Measurements from ENCODE around the gene MTUS2.

Gene MTUS2

GRCh38 chr13:29108068-29108786 lies 288.1 kb downstream of the MTUS2 start:
- no peak for DNase-seq (ENCODE audit: low read depth)

- DNase-seq (ENCODE audit: low read depth), result no peak
Measured at GRCh38 chr13:29109987-29110386, 289.8 kb downstream of the MTUS2 start.

DNA sequence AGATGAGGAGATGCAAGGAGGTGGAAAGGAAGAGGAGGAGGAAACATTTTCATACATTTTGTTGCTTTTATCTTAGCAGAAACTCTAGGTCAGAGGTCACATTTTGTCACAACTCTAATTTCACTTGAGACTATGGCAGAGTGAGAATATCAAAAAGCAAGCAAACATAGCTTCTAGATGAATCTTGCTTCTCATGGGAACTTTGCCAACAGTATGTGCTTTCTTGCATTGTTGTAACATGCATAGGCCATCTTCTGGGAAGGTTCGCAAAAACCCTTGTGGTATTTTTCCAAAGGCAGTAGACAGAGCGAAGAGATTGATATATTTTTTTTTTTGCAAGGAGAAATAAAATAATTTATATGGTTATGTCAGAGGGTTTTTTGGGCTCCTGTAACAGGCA lies 291.3 kb downstream of the MTUS2 start:
- DNase-seq (ENCODE audit: low read depth), result no peak

DNA sequence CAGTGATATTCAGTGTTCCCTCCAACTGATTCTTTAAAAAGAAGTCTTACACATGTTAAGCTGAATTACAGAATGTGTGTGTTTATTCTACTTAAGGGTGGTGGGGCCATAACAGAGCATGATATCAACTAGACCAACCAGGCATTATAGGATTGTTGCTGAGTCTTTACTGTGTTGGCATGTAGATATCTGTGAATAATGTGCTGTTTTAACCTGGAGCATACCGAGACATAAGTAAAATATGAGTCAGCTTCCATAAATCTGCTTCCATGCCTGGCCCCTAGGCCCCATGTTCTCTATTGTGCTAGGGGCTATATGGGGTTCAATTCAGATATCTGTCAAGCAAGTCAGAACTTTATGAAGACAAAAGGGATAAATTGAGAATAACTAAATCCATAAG lies 295.7 kb downstream of the MTUS2 start:
- DNase-seq (ENCODE audit: low read depth), result no peak

GRCh38 chr13:29117663-29118062 lies 297.5 kb downstream of the MTUS2 start:
- DNase-seq (ENCODE audit: low read depth), result no peak

GRCh38 chr13:29118471-29118870 lies 298.3 kb downstream of the MTUS2 start:
- DNase-seq (ENCODE audit: low read depth), result no peak

DNA sequence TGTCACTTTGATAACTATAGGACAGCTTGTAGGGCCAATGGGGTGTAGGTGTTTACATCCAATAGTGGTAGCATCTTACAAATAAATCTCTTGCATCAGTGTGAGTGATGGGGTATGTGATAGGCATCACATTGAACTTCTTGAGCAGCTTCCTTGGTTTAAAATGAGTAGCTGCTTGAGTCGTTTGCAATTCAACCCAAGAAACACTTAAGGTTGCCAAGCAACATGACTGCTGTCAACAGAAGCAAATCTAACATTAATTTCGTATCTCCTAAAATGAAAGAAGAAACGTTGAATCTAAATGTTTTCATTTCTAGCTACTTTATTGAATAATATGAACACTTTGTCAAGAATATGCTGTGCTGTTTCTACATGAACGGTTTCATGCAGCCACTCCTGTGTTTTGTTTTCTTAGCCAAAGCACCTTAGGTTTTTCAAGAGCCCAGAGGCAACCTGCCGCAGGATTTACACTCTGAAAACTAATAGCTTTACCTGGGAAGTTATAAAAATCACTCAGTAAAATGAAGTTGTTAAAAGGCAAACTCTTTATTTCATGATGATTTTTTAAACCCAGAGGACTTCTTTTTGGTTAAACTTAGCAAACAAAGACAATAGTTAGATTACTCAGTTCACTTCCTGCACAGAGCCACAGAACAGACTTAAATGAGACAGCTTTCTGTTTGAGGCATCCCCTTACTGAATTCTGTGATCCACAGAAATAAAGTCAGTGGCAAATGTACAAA lies 305.2 kb downstream of the MTUS2 start:
- no peak for DNase-seq (ENCODE audit: low read depth)

DNA sequence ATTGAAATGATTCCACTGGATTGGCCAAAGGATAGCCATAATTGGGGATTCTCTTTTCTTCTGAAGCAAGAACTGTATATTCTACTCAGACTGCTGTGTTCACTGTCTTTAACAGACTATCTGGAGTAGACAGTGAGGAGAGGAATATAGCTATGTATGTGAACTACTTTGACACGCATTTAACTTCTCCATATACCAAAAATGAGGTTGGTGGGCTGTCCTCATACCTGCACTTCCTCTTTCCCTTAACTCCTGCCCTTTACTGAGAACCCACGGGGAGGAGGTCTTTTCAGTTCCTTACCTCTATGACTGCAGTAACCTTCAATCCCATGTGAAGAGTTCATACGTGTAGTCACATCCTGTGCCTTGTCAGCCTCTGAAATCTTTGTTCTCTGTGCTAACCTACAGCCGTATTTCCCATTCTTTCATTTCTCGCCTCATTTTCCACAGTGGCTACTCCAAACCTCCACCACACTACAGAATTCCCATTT lies 305.8 kb downstream of the MTUS2 start:
- no peak for DNase-seq (ENCODE audit: low read depth)

- no peak for DNase-seq (ENCODE audit: low read depth)
Measured at GRCh38 chr13:29129616-29130015, 309.5 kb downstream of the MTUS2 start.

GRCh38 chr13:29131159-29131558 lies 311.0 kb downstream of the MTUS2 start:
- DNase-seq (ENCODE audit: low read depth), result no peak

DNA sequence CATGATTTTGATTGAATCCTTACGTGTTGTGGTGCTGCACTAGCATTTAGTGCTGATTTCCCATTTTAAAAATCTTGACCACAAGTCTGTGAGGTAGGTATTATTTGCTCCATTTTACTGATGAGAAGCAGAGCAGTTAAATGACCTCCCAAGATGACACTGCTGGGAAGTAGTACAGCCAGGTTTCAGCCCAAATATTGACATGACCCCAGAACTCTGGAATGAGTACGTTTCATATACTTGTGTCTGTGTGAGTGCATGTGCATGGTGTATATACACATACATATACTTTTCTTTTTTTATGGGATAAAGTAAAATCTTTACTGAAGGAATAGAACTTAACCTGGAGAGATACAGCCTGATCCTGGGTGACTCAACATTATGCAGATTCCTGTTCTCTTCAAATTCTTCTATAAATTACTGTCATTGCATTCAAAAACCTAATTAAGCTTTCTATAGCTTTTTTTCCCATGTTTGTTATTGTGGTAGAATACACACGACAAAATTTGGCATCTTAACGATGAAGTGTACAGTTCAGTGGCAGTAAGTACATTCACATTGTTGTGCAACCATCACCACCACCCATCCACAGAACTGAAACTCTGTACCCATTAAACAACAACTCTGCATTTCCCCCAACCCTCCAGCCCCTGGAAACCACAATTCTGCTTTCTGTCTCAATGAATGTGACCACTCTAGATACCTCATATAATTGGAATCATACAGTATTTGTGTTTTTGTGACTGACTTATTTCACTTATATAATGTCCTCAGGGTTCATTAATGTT lies 311.9 kb downstream of the MTUS2 start:
- no peak for DNase-seq (ENCODE audit: low read depth)

GRCh38 chr13:29136341-29136740 lies 316.2 kb downstream of the MTUS2 start:
- DNase-seq (ENCODE audit: low read depth), result no peak

GRCh38 chr13:29137016-29137415 lies 316.9 kb downstream of the MTUS2 start:
- DNase-seq (ENCODE audit: low read depth), result no peak

GRCh38 chr13:29137995-29138394 lies 317.9 kb downstream of the MTUS2 start:
- DNase-seq (ENCODE audit: low read depth), result no peak

- no peak for DNase-seq (ENCODE audit: low read depth)
Measured at GRCh38 chr13:29140277-29140676, 320.1 kb downstream of the MTUS2 start.

GRCh38 chr13:29143847-29144246 lies 323.7 kb downstream of the MTUS2 start:
- DNase-seq (ENCODE audit: low read depth), result no peak

GRCh38 chr13:29154390-29154789 lies 334.3 kb downstream of the MTUS2 start:
- DNase-seq (ENCODE audit: low read depth), result no peak

GRCh38 chr13:29156136-29156535 lies 336.0 kb downstream of the MTUS2 start:
- no peak for DNase-seq (ENCODE audit: low read depth)

DNA sequence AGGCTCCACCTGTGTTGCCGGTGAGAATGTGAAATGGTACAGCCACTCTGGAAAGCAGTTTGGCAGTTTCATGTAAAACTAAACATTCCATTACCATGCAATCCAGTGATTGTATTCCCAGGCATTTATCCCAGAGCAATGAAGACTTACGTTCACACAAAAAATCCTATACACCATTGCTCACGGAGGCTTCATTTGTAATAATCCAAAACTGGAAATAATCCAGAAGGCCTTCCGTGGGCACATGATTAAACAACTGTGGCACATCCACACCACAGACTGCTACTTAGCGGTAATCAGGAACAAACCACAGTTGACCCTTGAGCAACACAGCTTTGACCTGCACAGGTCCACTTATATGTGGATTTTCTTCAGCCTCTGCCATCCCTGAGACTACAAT lies 339.7 kb downstream of the MTUS2 start:
- DNase-seq (ENCODE audit: low read depth), result no peak

GRCh38 chr13:29160862-29161261 lies 340.7 kb downstream of the MTUS2 start:
- DNase-seq (ENCODE audit: low read depth), result no peak

DNA sequence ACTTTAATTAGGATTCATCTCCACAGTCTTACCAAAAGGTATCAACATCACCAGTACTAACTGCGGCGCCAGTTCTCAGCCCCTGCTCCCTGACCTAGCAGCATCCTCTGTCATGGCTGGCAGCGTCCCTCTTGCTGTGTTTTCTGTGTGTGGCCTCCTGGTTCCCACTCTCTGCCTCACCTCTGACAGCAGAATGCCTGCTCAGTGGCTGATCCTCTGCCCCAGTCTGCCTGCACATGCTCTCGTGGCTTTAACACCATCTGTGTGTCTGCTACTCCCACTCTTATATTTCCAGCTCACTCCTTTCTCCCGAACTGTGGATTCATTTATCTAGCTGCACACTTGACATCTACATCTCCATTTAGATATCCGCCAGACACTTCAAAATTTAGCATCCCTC lies 341.5 kb downstream of the MTUS2 start:
- no peak for DNase-seq (ENCODE audit: low read depth)

DNA sequence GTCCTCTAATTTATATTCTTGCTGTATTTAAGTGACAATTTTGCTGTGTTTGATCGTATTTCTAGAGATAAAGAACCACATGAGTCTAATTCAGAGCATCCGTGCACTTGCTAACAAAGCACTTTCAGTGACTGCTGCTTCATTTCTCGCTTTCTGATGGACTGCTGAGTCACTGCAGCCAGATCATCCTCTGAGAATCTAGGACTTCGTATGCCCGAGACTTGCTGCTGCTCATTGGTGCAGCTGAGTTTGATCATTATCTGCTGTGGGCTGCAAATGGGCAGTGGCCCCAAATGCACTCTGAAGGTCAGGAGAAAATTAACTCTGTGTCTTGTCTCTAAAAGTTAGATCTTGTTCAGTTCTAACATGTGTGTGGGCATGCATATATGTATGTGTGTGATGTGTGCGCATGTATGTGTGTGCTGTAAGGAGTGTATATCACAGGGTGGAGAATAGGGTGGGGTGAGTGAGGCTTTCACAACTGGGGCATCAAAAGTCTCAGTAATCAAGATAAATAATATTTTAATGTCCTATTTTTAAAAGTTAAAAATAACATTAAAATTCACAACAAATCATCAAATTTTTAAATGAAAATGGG lies 342.6 kb downstream of the MTUS2 start:
- DNase-seq (ENCODE audit: low read depth), result no peak

All from activated T-helper 9 cell treated with anti-CD3 and anti-CD28 coated beads, Interleukin-2, amount 50 U/mL, for 16 hours (primary cell).